SK-N-SH (cell line): ENCODE measurements around the gene GAL.
"Not testable (repeated sequence)": the region's sequence is repeated elsewhere in the genome, so short reads cannot be mapped to it uniquely, and the experiment has no call there.

Experiments
- FOXJ3 ChIP-seq: sonication (generic); formaldehyde crosslinking; IDR thresholded peaks from 2 replicates; pipeline ENCODE4 v1.5.1; 2020; ENCODE audit warnings: mild to moderate bottlenecking, missing genetic modification reagents
- POLR2AphosphoS5 ChIP-seq: IDR thresholded peaks from 2 replicates; pipeline ENCODE4 v1.6.1; 2012; ENCODE audit warnings: low read depth, low read length
- RAD21 ChIP-seq: IDR thresholded peaks from 2 replicates; pipeline ENCODE4 v1.6.1; 2012; ENCODE audit warnings: mild to moderate bottlenecking, low read length
- TAF1 ChIP-seq: IDR thresholded peaks from 2 replicates; pipeline ENCODE4 v1.6.1; 2012; ENCODE audit warnings: low read depth, mild to moderate bottlenecking, low read length, moderate library complexity, borderline replicate concordance
- YY1 ChIP-seq: IDR thresholded peaks from 2 replicates; pipeline ENCODE4 v1.4.0; 2012; ENCODE audit warnings: low read depth, mild to moderate bottlenecking
- TF ChIP-seq, protein P1 (sequence below): fragments of 150-350 bp; IDR thresholded peaks from 2 replicates; pipeline ENCODE4 v1.6.1; 2017; ENCODE audit warnings: antibody characterized with exemption, low read length, low read depth, borderline replicate concordance
- TF ChIP-seq, protein P2 (sequence below): fragments of 200-600 bp; sonication (generic); IDR thresholded peaks from 2 replicates; pipeline ENCODE4 v1.6.1; 2017; ENCODE audit warnings: antibody characterized with exemption, mild to moderate bottlenecking, moderate library complexity

GRCh38 chr11:68635172-68635571 is 49.2 kb upstream of the GAL start:
- TF ChIP-seq FOXJ3, YY1, RAD21, TAF1, POLR2AphosphoS5: not testable (repeated sequence)
- TF ChIP-seq, protein P1, sequence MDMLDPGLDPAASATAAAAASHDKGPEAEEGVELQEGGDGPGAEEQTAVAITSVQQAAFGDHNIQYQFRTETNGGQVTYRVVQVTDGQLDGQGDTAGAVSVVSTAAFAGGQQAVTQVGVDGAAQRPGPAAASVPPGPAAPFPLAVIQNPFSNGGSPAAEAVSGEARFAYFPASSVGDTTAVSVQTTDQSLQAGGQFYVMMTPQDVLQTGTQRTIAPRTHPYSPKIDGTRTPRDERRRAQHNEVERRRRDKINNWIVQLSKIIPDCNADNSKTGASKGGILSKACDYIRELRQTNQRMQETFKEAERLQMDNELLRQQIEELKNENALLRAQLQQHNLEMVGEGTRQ = not testable (repeated sequence)
- TF ChIP-seq, protein P2, sequence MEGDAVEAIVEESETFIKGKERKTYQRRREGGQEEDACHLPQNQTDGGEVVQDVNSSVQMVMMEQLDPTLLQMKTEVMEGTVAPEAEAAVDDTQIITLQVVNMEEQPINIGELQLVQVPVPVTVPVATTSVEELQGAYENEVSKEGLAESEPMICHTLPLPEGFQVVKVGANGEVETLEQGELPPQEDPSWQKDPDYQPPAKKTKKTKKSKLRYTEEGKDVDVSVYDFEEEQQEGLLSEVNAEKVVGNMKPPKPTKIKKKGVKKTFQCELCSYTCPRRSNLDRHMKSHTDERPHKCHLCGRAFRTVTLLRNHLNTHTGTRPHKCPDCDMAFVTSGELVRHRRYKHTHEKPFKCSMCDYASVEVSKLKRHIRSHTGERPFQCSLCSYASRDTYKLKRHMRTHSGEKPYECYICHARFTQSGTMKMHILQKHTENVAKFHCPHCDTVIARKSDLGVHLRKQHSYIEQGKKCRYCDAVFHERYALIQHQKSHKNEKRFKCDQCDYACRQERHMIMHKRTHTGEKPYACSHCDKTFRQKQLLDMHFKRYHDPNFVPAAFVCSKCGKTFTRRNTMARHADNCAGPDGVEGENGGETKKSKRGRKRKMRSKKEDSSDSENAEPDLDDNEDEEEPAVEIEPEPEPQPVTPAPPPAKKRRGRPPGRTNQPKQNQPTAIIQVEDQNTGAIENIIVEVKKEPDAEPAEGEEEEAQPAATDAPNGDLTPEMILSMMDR = not testable (repeated sequence)
